ENCODE data around the gene PRG3. TPM values are rescaled to one million over a fixed set of nuclear protein-coding genes. Genes with fewer than 3 reads are reported as not detected.
A peak's percentile ranks its signal among the peaks of the same experiment; 100 is the strongest.

PRG3 gene
- total RNA-seq, 4 donors from 2014 or later, result not detected

- 61 to 78% methylated on average over 2 to 9 of the region's 9 CpGs for WGBS, 2 donors
- no peaks in the 10 kb centered on the region for H3K36me3 ChIP-seq
- no peak overlapping the region for H3K4me3 ChIP-seq
- H3K4me1 ChIP-seq, result peaks cover 0 to 12% (median 0%) of the 10 kb centered on the region in 4 donors
- no peak for DNase-seq (ENCODE audit: low spot score in 2 of 2)
- H3K27me3 ChIP-seq, result no peaks in the 10 kb centered on the region
- TF ChIP-seq EP300 (IDR thresholded peaks at IDR 0.05), result no peak
- TF ChIP-seq POLR2A (IDR thresholded peaks at IDR 0.05), result no peak
- TF ChIP-seq, protein P1, sequence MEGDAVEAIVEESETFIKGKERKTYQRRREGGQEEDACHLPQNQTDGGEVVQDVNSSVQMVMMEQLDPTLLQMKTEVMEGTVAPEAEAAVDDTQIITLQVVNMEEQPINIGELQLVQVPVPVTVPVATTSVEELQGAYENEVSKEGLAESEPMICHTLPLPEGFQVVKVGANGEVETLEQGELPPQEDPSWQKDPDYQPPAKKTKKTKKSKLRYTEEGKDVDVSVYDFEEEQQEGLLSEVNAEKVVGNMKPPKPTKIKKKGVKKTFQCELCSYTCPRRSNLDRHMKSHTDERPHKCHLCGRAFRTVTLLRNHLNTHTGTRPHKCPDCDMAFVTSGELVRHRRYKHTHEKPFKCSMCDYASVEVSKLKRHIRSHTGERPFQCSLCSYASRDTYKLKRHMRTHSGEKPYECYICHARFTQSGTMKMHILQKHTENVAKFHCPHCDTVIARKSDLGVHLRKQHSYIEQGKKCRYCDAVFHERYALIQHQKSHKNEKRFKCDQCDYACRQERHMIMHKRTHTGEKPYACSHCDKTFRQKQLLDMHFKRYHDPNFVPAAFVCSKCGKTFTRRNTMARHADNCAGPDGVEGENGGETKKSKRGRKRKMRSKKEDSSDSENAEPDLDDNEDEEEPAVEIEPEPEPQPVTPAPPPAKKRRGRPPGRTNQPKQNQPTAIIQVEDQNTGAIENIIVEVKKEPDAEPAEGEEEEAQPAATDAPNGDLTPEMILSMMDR (IDR thresholded peaks at IDR 0.05), result no peak
- no peaks in the 10 kb centered on the region for H3K9me3 ChIP-seq
- H3K27ac ChIP-seq, result no peak overlapping the region
Measured at GRCh38 chr11:57358991-57359390, 22.0 kb downstream of the PRG3 start.

GRCh38 chr11:57358543-57358961 lies 22.4 kb downstream of the PRG3 start:
- no peak for DNase-seq (ENCODE audit: low spot score in 2 of 2)

GRCh38 chr11:57357856-57358255 lies 23.1 kb downstream of the PRG3 start:
- 23 to 24% methylated on average over 6 of the region's 6 CpGs for WGBS, 2 donors
- Histone ChIP-seq H3K4me1 (peaks cover 0 to 17% (median 0%) of the 10 kb centered on the region in 4 donors), H3K4me3 (no peak overlapping the region), H3K27ac (peak overlapping the region in 2 of 4 donors; percentile 18 to 62), H3K27me3 (no peaks in the 10 kb centered on the region), H3K36me3 (no peaks in the 10 kb centered on the region), H3K9me3 (no peaks in the 10 kb centered on the region)
- TF ChIP-seq, protein P1 (IDR thresholded peaks at IDR 0.05), result no peak
- TF ChIP-seq EP300 (IDR thresholded peaks at IDR 0.05) (no peak), POLR2A (IDR thresholded peaks at IDR 0.05) (no peak)
- no peak for DNase-seq (ENCODE audit: low spot score in 2 of 2)

More at GRCh38 chr11:57358543-57358961, 22.4 kb downstream of the PRG3 start:
- H3K4me1 ChIP-seq, result peaks cover 0 to 14% (median 0%) of the 10 kb centered on the region in 4 donors
- H3K27me3 ChIP-seq, result no peaks in the 10 kb centered on the region
- no peaks in the 10 kb centered on the region for H3K36me3 ChIP-seq
- no peak overlapping the region for H3K27ac ChIP-seq
- H3K9me3 ChIP-seq, result no peaks in the 10 kb centered on the region
- TF ChIP-seq, protein P1 (IDR thresholded peaks at IDR 0.05), result no peak
- TF ChIP-seq POLR2A (IDR thresholded peaks at IDR 0.05) (no peak), EP300 (IDR thresholded peaks at IDR 0.05) (no peak)
- WGBS, 2 donors, result 67% methylated on average over 9 of the region's 9 CpGs
- H3K4me3 ChIP-seq, result no peak overlapping the region

DNA sequence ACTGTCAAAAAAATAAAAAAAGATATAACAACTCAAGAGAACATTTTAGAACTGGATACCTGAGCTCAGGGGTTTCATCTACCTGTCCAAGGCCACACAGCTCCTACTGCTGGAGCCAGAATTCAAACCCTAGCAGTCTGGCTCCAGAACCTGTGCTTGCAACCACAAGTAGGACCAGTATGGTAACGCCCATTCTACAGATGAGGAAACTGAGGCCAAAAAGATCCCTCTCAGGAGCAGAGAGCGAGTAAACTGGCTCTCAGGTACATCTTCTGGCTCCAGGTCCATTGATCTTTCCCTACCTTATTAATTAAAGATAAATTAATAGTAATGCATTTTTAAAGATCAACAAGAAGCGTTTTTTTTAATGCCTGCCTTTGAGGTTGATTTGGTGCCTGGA lies 23.6 kb downstream of the PRG3 start:
- Histone ChIP-seq H3K27me3 (no peaks in the 10 kb centered on the region), H3K4me1 (peaks cover 0 to 17% (median 0%) of the 10 kb centered on the region in 4 donors), H3K36me3 (no peaks in the 10 kb centered on the region), H3K4me3 (no peak overlapping the region), H3K9me3 (no peaks in the 10 kb centered on the region), H3K27ac (peak overlapping the region in 2 of 4 donors; percentile 43 to 62)
- TF ChIP-seq POLR2A (IDR thresholded peaks at IDR 0.05) (no peak), EP300 (IDR thresholded peaks at IDR 0.05) (no peak)
- TF ChIP-seq, protein P1 (IDR thresholded peaks at IDR 0.05), result no peak
- no peak for DNase-seq (ENCODE audit: low spot score in 2 of 2)
- WGBS, 2 donors, result 82 to 88% methylated on average over 3 of the region's 3 CpGs

DNA sequence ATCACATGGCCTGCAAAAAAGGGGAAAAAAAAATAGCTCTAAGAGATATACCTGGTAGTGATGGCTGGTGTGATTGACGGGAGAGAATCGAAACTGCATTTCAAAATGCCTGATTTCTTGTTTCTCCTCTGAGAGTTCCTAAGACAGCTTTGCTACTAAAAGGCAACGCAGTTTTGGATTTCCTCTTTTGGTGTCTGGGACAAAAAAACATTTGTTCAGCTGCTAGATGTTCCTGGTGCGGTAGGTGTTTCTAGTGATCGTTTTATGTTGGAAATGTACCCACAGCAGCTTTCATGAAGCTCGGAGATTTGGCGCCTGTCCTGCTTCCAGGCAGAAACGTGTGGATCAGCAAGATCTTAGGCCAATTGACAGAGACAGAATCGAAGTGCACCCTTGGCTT lies 24.7 kb downstream of the PRG3 start:
- Histone ChIP-seq H3K27me3 (no peaks in the 10 kb centered on the region), H3K9me3 (no peaks in the 10 kb centered on the region), H3K4me3 (no peak overlapping the region), H3K27ac (no peak overlapping the region), H3K36me3 (no peaks in the 10 kb centered on the region), H3K4me1 (peaks cover 0 to 17% (median 0%) of the 10 kb centered on the region in 4 donors)
- no peak for DNase-seq (ENCODE audit: low spot score in 2 of 2)
- WGBS, 2 donors, result 61 to 66% methylated on average over 9 of the region's 9 CpGs
- no peak for TF ChIP-seq POLR2A (IDR thresholded peaks at IDR 0.05)
- TF ChIP-seq EP300 (IDR thresholded peaks at IDR 0.05), result no peak

DNA sequence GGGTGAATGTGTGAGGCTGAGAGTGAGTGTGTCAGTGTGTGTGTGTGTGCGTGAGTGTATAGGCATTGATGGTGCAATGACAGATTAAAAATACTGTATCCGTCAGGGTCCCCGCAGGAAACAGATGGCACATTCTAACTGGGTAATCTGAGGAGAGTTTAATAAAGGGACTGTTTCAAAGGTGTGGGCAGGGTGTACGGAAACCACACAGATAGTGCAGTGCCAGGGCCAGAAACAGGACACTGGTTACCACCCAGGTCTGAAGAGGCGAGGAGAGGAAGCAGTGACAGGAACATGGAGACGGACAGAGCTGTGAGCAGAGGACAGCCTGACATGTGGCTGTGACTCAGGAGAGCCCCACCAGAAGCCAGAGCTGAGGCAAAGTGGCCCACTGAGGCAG lies 26.3 kb downstream of the PRG3 start:
- TF ChIP-seq EP300 (IDR thresholded peaks at IDR 0.05), result no peak
- TF ChIP-seq POLR2A (IDR thresholded peaks at IDR 0.05), result no peak
- TF ChIP-seq, protein P1 (IDR thresholded peaks at IDR 0.05), result no peak
- Histone ChIP-seq H3K27ac (no peak overlapping the region), H3K27me3 (no peaks in the 10 kb centered on the region), H3K36me3 (no peaks in the 10 kb centered on the region), H3K9me3 (no peaks in the 10 kb centered on the region), H3K4me1 (peaks cover 0 to 20% (median under 1%) of the 10 kb centered on the region in 4 donors), H3K4me3 (no peak overlapping the region)
- WGBS, 2 donors, result 79 to 93% methylated on average over 6 of the region's 6 CpGs
- no peak for DNase-seq (ENCODE audit: low spot score in 2 of 2)
